ENCODE measurements around the gene IGFBP2. TPM values are rescaled to one million over a fixed set of nuclear protein-coding genes. Genes with fewer than 3 reads are reported as not detected.

Gene IGFBP2
- total and polyA plus RNA-seq, 2 experiments from 2014 or later: 177 to 364 TPM

DNA sequence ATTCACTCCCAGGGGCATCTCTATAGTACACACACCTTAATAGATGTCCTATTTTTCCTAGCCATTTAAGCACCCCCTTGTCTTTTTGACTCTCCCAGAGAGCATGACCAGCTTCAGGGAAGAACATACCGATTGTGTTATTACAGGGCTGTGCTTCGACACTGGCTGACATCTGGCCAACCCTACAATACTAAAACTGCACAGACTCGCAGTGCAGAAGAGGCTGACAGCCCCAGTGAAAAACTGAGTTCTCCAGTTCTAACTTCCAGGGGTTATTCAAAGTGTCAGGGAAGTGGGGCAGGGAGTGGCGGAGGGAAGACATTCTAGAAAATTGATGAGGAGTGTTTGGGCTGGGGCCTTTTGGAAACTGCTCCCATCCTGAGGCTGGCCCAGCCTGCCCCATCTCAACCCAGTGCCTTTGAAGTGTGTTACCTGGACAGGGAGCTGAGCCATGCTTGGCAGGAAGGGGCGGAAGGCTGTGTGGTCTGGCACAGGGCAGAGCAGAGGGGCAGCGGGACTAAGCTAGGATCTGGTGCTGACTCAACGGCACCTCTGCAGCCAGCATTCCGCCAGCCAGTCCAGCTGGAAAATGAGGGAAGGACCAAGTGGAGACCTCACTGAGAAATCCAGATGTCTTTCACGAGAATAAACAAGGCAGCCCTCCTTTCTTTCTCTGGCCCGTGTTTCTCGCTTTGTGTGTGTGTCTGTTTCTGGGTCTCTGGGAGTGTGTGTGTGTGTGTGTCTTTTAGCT, 77.5 kb downstream of the IGFBP2 start:
- Mint-ChIP-seq H3K4me3 (no peak overlapping the region), H3K9me3 (peaks cover 5% of the 10 kb centered on the region; the same call in 1 of the 3 replicates), H3K36me3 (ENCODE audit: low read depth) (no peaks in the 10 kb centered on the region), H3K27me3 (ENCODE audit: insufficient read depth, low read depth, poor library complexity) (peaks cover under 1% of the 10 kb centered on the region), H3K4me1 (no peaks in the 10 kb centered on the region), H3K27ac (no peak overlapping the region)
- TF ChIP-seq, protein P1, sequence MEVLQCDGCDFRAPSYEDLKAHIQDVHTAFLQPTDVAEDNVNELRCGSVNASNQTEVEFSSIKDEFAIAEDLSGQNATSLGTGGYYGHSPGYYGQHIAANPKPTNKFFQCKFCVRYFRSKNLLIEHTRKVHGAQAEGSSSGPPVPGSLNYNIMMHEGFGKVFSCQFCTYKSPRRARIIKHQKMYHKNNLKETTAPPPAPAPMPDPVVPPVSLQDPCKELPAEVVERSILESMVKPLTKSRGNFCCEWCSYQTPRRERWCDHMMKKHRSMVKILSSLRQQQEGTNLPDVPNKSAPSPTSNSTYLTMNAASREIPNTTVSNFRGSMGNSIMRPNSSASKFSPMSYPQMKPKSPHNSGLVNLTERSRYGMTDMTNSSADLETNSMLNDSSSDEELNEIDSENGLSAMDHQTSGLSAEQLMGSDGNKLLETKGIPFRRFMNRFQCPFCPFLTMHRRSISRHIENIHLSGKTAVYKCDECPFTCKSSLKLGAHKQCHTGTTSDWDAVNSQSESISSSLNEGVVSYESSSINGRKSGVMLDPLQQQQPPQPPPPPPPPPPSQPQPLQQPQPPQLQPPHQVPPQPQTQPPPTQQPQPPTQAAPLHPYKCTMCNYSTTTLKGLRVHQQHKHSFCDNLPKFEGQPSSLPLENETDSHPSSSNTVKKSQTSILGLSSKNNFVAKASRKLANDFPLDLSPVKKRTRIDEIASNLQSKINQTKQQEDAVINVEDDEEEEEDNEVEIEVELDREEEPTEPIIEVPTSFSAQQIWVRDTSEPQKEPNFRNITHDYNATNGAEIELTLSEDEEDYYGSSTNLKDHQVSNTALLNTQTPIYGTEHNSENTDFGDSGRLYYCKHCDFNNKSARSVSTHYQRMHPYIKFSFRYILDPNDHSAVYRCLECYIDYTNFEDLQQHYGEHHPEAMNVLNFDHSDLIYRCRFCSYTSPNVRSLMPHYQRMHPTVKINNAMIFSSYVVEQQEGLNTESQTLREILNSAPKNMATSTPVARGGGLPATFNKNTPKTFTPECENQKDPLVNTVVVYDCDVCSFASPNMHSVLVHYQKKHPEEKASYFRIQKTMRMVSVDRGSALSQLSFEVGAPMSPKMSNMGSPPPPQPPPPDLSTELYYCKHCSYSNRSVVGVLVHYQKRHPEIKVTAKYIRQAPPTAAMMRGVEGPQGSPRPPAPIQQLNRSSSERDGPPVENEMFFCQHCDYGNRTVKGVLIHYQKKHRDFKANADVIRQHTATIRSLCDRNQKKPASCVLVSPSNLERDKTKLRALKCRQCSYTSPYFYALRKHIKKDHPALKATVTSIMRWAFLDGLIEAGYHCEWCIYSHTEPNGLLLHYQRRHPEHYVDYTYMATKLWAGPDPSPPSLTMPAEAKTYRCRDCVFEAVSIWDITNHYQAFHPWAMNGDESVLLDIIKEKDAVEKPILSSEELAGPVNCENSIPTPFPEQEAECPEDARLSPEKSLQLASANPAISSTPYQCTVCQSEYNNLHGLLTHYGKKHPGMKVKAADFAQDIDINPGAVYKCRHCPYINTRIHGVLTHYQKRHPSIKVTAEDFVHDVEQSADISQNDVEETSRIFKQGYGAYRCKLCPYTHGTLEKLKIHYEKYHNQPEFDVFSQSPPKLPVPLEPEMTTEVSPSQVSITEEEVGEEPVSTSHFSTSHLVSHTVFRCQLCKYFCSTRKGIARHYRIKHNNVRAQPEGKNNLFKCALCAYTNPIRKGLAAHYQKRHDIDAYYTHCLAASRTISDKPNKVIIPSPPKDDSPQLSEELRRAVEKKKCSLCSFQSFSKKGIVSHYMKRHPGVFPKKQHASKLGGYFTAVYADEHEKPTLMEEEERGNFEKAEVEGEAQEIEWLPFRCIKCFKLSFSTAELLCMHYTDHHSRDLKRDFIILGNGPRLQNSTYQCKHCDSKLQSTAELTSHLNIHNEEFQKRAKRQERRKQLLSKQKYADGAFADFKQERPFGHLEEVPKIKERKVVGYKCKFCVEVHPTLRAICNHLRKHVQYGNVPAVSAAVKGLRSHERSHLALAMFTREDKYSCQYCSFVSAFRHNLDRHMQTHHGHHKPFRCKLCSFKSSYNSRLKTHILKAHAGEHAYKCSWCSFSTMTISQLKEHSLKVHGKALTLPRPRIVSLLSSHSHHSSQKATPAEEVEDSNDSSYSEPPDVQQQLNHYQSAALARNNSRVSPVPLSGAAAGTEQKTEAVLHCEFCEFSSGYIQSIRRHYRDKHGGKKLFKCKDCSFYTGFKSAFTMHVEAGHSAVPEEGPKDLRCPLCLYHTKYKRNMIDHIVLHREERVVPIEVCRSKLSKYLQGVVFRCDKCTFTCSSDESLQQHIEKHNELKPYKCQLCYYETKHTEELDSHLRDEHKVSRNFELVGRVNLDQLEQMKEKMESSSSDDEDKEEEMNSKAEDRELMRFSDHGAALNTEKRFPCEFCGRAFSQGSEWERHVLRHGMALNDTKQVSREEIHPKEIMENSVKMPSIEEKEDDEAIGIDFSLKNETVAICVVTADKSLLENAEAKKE (CRISPR knock-in tag; IDR thresholded peaks at IDR 0.05): no peak
- no peak for TF ChIP-seq NANOG (IDR thresholded peaks at IDR 0.05; ENCODE audit: borderline replicate concordance)
- Histone ChIP-seq H3K9me2 (ENCODE audit: insufficient read depth) (peaks cover 6% of the 10 kb centered on the region; the same call in 1 of the 2 replicates), H3K79me2 (replicated peaks; ENCODE audit: insufficient read depth) (no peaks in the 10 kb centered on the region), H3K4me2 (no peak overlapping the region), H3K27me3 (ENCODE audit: insufficient read depth) (no peaks in the 10 kb centered on the region), H3K27ac (ENCODE audit: low read depth) (no peak overlapping the region), H4K20me1 (replicated peaks; ENCODE audit: insufficient read depth) (no peaks in the 10 kb centered on the region), H2AFZ (peak overlapping the region; percentile 87), H3K4me1 (ENCODE audit: insufficient read depth) (no peaks in the 10 kb centered on the region), H3F3A (replicated peaks; ENCODE audit: low read depth) (no peaks in the 10 kb centered on the region), H3K4me3 (no peak overlapping the region), H3K36me3 (ENCODE audit: insufficient read depth) (no peaks in the 10 kb centered on the region)
- ATAC-seq: peak; percentile 31; the same call in 2 of the 3 replicates
- DNase-seq (ENCODE audit: low spot score): no peak

DNA sequence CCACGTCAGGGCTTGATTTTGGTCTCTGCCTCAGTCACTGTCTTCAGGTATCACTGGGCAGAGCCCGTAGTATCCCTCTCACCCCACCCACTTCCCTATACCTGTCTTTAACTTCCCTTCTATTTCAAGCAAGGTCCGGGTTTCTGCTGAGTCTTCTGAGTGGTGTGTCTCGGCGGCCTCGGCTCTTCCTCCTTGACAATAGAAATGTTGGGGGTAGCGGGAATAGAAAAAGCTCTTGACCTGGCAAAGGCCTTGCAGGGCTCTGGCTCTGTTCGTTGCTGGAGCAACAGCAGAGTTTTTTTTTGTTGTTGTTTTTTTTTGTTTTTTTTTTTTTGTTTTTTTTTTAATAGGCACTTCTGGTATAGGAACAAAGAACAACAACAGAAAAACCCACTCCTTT, 78.1 kb downstream of the IGFBP2 start:
- H3K36me3 Mint-ChIP-seq (ENCODE audit: low read depth): no peaks in the 10 kb centered on the region
- no peak; the same call in 2 of the 3 replicates for ATAC-seq
- H3K4me3 Mint-ChIP-seq: no peak overlapping the region
- TF ChIP-seq, protein P2, sequence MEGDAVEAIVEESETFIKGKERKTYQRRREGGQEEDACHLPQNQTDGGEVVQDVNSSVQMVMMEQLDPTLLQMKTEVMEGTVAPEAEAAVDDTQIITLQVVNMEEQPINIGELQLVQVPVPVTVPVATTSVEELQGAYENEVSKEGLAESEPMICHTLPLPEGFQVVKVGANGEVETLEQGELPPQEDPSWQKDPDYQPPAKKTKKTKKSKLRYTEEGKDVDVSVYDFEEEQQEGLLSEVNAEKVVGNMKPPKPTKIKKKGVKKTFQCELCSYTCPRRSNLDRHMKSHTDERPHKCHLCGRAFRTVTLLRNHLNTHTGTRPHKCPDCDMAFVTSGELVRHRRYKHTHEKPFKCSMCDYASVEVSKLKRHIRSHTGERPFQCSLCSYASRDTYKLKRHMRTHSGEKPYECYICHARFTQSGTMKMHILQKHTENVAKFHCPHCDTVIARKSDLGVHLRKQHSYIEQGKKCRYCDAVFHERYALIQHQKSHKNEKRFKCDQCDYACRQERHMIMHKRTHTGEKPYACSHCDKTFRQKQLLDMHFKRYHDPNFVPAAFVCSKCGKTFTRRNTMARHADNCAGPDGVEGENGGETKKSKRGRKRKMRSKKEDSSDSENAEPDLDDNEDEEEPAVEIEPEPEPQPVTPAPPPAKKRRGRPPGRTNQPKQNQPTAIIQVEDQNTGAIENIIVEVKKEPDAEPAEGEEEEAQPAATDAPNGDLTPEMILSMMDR (conservative IDR thresholded peaks at IDR 0.05; ENCODE audit: low read depth in 2 of 2): no peak
- no peak for TF ChIP-seq POLR2AphosphoS5 (IDR thresholded peaks at IDR 0.05; ENCODE audit: low read depth)
- no peak for TF ChIP-seq ZNF331 (CRISPR knock-in tag; IDR thresholded peaks at IDR 0.05; ENCODE audit: low read depth)
- TF ChIP-seq NANOG (IDR thresholded peaks at IDR 0.05; ENCODE audit: borderline replicate concordance): no peak
- TF ChIP-seq EZH2phosphoT487 (IDR thresholded peaks at IDR 0.05; ENCODE audit: unreplicated experiment): no peak
- TF ChIP-seq, protein P3, sequence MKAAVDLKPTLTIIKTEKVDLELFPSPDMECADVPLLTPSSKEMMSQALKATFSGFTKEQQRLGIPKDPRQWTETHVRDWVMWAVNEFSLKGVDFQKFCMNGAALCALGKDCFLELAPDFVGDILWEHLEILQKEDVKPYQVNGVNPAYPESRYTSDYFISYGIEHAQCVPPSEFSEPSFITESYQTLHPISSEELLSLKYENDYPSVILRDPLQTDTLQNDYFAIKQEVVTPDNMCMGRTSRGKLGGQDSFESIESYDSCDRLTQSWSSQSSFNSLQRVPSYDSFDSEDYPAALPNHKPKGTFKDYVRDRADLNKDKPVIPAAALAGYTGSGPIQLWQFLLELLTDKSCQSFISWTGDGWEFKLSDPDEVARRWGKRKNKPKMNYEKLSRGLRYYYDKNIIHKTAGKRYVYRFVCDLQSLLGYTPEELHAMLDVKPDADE (IDR thresholded peaks at IDR 0.05): no peak

More for the DNA sequence above, 78.1 kb downstream of the IGFBP2 start:
- H3K4me1 Mint-ChIP-seq: no peaks in the 10 kb centered on the region
- Histone ChIP-seq H2AFZ (peak overlapping the region; percentile 87), H3K79me2 (replicated peaks; ENCODE audit: insufficient read depth) (no peaks in the 10 kb centered on the region), H3K36me3 (ENCODE audit: insufficient read depth) (no peaks in the 10 kb centered on the region), H3K4me1 (ENCODE audit: insufficient read depth) (no peaks in the 10 kb centered on the region), H4K20me1 (replicated peaks; ENCODE audit: insufficient read depth) (no peaks in the 10 kb centered on the region), H3K4me2 (no peak overlapping the region), H3K27ac (ENCODE audit: low read depth) (no peak overlapping the region), H3F3A (replicated peaks; ENCODE audit: low read depth) (no peaks in the 10 kb centered on the region), H3K27me3 (ENCODE audit: insufficient read depth) (no peaks in the 10 kb centered on the region), H3K9me2 (ENCODE audit: insufficient read depth) (peaks cover 6% of the 10 kb centered on the region; the same call in 1 of the 2 replicates), H3K4me3 (no peak overlapping the region)
- DNase-seq (ENCODE audit: low spot score): no peak
- no peak overlapping the region for H3K27ac Mint-ChIP-seq
- peaks cover 5% of the 10 kb centered on the region; the same call in 1 of the 3 replicates for H3K9me3 Mint-ChIP-seq
- H3K27me3 Mint-ChIP-seq (ENCODE audit: insufficient read depth, low read depth, poor library complexity): peaks cover 2% of the 10 kb centered on the region
